Stimulated activated CD8-positive, alpha-beta memory T cell treated with anti-CD3 and anti-CD28 coated beads, Interleukin-15, amount 100 ng/mL, for 24 hours (primary cell): ENCODE data around the gene NFKBIB.

ENCODE experiments used
- DNase-seq: peaks from one replicate; pipeline ENCODE4 v3.0.0-alpha.2; 2020; ENCODE audit warnings: low read depth

The NFKBIB gene

DNA sequence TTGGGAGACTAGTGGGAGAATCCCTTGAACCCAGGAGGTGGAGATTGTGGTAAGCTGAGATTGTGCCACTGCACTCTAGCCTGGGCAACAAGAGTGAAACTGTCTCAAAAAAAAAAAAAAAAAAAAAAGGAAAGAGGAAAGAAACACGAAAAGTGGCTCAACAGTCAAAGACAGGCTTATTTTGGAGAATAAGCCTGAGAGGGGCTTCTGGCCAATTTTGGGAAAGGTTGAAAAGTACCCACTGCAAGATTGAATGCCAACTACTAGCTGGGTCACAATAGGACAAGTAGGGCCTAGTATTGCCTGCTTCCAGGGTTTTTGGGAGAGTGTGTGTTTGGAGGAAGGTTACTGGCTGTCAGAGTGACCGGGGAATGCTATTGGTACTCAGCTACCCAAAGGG, 58.5 kb downstream of the NFKBIB start:
- no peak for DNase-seq
